HL-60 (cell line): Measurements from ENCODE around the gene CDC26.

Experiments used
- DNase-seq, 2 experiments: peaks; one replicate each; pipeline ENCODE4 v3.0.0-alpha.2; 2010 to 2020; ENCODE audit warnings: low read depth in 1 of 2, low spot score in 1 of 2
- H3K27ac ChIP-seq: fragments of 250-450 bp; sonication (Bioruptor Pico); replicated peaks from 2 replicates; pipeline ENCODE4 v1.5.1; 2020; ENCODE audit warnings: mild to moderate bottlenecking, moderate library complexity
- H3K27me3 ChIP-seq: fragments of 250-450 bp; sonication (Bioruptor Pico); 2 replicates; pipeline ENCODE4 v1.5.1; 2021; ENCODE audit warnings: mild to moderate bottlenecking, moderate library complexity; ENCODE audit not compliant: insufficient read depth, poor library complexity, severe bottlenecking
- H3K4me3 ChIP-seq: replicated peaks from 2 replicates; pipeline ENCODE4 v1.5.1; 2011; ENCODE audit warnings: mild to moderate bottlenecking, control low read depth, low read length; ENCODE audit not compliant: insufficient read depth
- GABPA ChIP-seq: IDR thresholded peaks from 2 replicates; pipeline ENCODE4 v1.6.1; 2012; ENCODE audit warnings: low read depth
- POLR2AphosphoS5 ChIP-seq: IDR thresholded peaks from 2 replicates; pipeline ENCODE4 v1.6.1; 2012; ENCODE audit warnings: low read depth
- SPI1 ChIP-seq: IDR thresholded peaks from 2 replicates; pipeline ENCODE4 v1.6.1; 2012; ENCODE audit warnings: low read depth, mild to moderate bottlenecking, borderline replicate concordance
- long read RNA-seq: library from polyadenylated mRNA; unstranded; transcript quantifications from one replicate; pipeline ENCODE4 v2.0.0, GENCODE V29; 2020
- TF ChIP-seq, protein P1 (sequence below): IDR thresholded peaks from 2 replicates; pipeline ENCODE4 v1.6.1; 2012; ENCODE audit warnings: low read depth; ENCODE audit not compliant: insufficient replicate concordance
- TF ChIP-seq, protein P2 (sequence below): IDR thresholded peaks from one replicate; pipeline ENCODE4 v1.5.1; 2011; ENCODE audit warnings: low read length, control low read depth, inconsistent platforms; ENCODE audit not compliant: insufficient read depth

The CDC26 gene
- long read RNA-seq, transcript CDC26-201 (4 exons, 872 nt): major isoform, 29 of 48 reads
- long read RNA-seq, partial matches to known transcripts: 6 of 48 reads
- long read RNA-seq, other reads (novel, unspliced or antisense): 13 of 48 reads

DNA sequence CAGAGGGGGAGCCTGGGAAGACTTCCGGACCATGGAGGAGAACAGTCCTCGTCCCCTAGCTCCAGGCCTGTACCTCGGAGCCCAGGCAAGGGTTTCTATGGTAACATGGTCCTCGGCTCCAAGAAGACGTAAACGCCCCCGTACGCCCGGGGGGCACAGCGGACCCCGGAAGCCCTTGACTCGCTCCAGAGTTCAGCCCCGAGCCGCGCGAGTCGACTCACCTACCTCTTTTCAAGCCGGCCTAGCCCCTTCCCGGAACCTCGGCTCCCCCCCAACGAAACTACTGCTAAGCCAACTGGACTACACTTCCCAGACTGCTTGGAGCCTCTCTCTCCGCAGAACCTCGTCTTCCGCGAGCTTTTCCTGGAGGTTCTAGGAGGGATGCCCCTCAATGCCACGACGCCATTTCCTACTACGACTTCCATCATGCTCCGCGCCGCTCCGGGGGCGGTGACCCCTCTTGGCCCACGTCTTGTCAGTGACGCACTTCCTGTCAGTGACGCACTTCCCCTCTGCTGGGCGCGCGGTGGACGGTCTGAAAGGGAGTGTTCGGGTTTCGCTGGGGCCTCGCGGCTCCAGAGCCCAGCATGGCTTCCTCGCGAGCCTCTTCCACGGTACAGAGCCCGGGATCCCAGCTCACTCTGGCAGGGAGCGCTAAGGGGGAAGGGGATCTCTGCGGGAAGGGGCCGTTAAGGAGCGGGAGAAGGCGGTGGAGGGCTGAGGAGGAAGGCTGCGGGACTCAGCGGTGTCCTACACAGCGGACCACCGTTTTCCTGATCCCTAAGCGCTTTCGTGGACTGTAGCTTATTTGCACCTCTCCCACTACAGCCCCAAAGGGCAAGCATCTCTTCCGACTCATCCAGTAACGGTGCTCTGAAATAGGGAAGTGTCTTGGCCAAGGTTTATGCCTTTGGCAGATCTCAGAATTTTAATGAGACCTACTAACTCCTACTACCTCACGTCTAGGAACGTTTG lies at the start of gene CDC26, which contains the start of gene PRPF4:
TSS of gene CDC26 (minus strand) at position 416 of the 975 bp plus-strand sequence. CDS start 3,065 bp downstream, outside the sequence.
TSS of gene PRPF4 (plus strand) at position 502 of the 975 bp plus-strand sequence. CDS start at position 588, 86 bp downstream.
- Histone ChIP-seq H3K4me3 (peak within 1 kb of the TSS; percentile 89), H3K27me3 (no peaks in the 10 kb centered on the region), H3K27ac (peak within 1 kb of the TSS; percentile 92)
- DNase-seq: peak; percentile 92 to 96
- TF ChIP-seq GABPA (peak; percentile 90), SPI1 (peak; percentile 93), POLR2AphosphoS5 (peak; percentile 99)
- TF ChIP-seq, protein P1, sequence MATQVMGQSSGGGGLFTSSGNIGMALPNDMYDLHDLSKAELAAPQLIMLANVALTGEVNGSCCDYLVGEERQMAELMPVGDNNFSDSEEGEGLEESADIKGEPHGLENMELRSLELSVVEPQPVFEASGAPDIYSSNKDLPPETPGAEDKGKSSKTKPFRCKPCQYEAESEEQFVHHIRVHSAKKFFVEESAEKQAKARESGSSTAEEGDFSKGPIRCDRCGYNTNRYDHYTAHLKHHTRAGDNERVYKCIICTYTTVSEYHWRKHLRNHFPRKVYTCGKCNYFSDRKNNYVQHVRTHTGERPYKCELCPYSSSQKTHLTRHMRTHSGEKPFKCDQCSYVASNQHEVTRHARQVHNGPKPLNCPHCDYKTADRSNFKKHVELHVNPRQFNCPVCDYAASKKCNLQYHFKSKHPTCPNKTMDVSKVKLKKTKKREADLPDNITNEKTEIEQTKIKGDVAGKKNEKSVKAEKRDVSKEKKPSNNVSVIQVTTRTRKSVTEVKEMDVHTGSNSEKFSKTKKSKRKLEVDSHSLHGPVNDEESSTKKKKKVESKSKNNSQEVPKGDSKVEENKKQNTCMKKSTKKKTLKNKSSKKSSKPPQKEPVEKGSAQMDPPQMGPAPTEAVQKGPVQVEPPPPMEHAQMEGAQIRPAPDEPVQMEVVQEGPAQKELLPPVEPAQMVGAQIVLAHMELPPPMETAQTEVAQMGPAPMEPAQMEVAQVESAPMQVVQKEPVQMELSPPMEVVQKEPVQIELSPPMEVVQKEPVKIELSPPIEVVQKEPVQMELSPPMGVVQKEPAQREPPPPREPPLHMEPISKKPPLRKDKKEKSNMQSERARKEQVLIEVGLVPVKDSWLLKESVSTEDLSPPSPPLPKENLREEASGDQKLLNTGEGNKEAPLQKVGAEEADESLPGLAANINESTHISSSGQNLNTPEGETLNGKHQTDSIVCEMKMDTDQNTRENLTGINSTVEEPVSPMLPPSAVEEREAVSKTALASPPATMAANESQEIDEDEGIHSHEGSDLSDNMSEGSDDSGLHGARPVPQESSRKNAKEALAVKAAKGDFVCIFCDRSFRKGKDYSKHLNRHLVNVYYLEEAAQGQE: peak; percentile 60
- TF ChIP-seq, protein P2, sequence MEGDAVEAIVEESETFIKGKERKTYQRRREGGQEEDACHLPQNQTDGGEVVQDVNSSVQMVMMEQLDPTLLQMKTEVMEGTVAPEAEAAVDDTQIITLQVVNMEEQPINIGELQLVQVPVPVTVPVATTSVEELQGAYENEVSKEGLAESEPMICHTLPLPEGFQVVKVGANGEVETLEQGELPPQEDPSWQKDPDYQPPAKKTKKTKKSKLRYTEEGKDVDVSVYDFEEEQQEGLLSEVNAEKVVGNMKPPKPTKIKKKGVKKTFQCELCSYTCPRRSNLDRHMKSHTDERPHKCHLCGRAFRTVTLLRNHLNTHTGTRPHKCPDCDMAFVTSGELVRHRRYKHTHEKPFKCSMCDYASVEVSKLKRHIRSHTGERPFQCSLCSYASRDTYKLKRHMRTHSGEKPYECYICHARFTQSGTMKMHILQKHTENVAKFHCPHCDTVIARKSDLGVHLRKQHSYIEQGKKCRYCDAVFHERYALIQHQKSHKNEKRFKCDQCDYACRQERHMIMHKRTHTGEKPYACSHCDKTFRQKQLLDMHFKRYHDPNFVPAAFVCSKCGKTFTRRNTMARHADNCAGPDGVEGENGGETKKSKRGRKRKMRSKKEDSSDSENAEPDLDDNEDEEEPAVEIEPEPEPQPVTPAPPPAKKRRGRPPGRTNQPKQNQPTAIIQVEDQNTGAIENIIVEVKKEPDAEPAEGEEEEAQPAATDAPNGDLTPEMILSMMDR: no peak

DNA sequence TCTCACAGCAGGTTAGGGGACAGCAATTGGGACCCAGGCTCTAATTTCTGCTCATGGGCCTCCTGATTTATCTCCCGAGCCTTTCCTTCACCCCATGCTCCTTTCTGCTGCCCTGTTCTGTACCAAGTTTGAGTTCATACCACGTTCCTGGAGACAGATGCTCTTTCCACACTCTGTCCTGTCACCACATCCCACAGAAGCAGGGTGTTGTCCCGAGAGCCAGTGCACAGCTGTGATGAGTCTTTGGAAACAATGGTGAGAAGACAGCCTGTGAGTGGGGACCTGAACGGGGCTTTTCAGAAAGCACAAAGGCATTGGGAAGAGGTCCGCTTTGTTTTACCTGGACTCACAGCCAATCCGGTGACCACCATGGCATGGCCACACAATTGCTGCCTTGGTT lies 47.3 kb upstream of the CDC26 start:
- DNase-seq: no peak
- TF ChIP-seq POLR2AphosphoS5 (no peak), GABPA (no peak)
- TF ChIP-seq, protein P2: no peak
- Histone ChIP-seq H3K27ac (no peak overlapping the region), H3K4me3 (no peak overlapping the region), H3K27me3 (no peaks in the 10 kb centered on the region)

DNA sequence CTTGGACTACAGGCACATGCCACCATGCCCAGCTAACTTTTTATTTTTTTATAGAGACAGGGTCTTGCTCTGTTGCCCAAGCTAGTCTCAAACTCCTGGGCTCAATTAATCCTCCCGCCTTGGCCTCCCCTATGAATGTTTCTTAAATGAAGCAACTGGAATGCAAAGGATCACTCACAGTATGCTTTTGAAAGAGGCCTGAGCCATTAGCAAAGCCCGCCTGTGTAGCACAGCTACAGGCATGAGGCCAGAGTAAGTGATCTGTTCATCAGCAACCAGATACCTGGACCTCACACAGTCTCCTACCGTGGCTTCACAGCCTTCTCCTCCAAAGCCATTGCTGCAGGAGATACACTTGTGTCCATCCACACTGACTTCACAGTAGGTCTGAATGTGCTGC lies 44.7 kb upstream of the CDC26 start:
- H3K27me3 ChIP-seq: no peaks in the 10 kb centered on the region
- no peak overlapping the region for H3K27ac ChIP-seq
- no peak overlapping the region for H3K4me3 ChIP-seq
- TF ChIP-seq, protein P2: no peak
- TF ChIP-seq GABPA (no peak), SPI1 (no peak), POLR2AphosphoS5 (no peak)
- TF ChIP-seq, protein P1: no peak
- no peak for DNase-seq
